GM12878 (cell line): ENCODE data around the gene AKT3. TPM values are rescaled to one million over a fixed set of nuclear protein-coding genes. Genes with fewer than 3 reads are reported as not detected.

Source experiments
- ATAC-seq: fragments of 200-7000 bp; cut with Tn5 transposase; 3 replicates; pipeline ENCODE4 v1.9.1; 2020; ENCODE audit warnings: mild to moderate bottlenecking, moderate library complexity
- BruUV-seq: library from RNA; stranded (reverse); fragments of 400-500 nt; replicated peaks from 2 replicates; lab custom pipeline; 2021; lab: Mats Ljungman, UMichigan
- CTCF ChIA-PET: fragments of 300-600 bp; sonication (Branson Sonifier 250); formaldehyde crosslinking; extraction: SDS; loops from one replicate; lab custom pipeline; 2021; ENCODE audit warnings: inconsistent platforms; lab: Yijun Ruan, JAX
- POLR2A ChIA-PET: fragments of 350-600 bp; formaldehyde crosslinking; extraction: SDS; loops from one replicate; lab custom pipeline; 2021; ENCODE audit warnings: inconsistent platforms; lab: Charles Lee
- RAD21 ChIA-PET: fragments of 300-600 bp; sonication (Branson Sonifier 250); formaldehyde crosslinking; loops from one replicate; lab custom pipeline; 2023; ENCODE audit warnings: antibody characterized with exemption; ENCODE audit not compliant: unreplicated experiment; lab: Charles Lee
- SMC1A ChIA-PET: fragments of 300-600 bp; sonication (Branson Sonifier 250); formaldehyde crosslinking; loops from one replicate; lab custom pipeline; 2023; ENCODE audit not compliant: unreplicated experiment, uncharacterized antibody; lab: Charles Lee
- DNase-seq: peaks from one replicate; pipeline ENCODE4 v3.0.0-alpha.2; 2011; ENCODE audit warnings: low read depth, low spot score
- FAIRE-seq: peaks from 3 replicates; lab custom pipeline; 2011; peaks lifted over from hg19 to GRCh38; lab: Jason Lieb, UNC
- H2AFZ ChIP-seq: 2 replicates; pipeline ENCODE4 v1.6.0; 2011; ENCODE audit warnings: low read depth, low read length, control low read depth; ENCODE audit not compliant: control insufficient read depth
- H3K27ac ChIP-seq: 2 replicates; pipeline ENCODE4 v1.5.1; 2011; ENCODE audit warnings: control low read depth; ENCODE audit not compliant: control insufficient read depth, insufficient read depth
- H3K27me3 ChIP-seq, 2 experiments: replicated peaks in 1 of 2; 2 replicates each; pipeline versions ENCODE4 v1.6.0 to v1.6.1; 2011; ENCODE audit warnings: low read length in 1 of 2; ENCODE audit not compliant: control insufficient read depth in 2 of 2, insufficient read depth in 2 of 2
- H3K36me3 ChIP-seq, 2 experiments: 2 replicates each; pipeline ENCODE4 v1.5.1; 2011; ENCODE audit warnings: low read length in 1 of 2; ENCODE audit not compliant: control insufficient read depth in 2 of 2, insufficient read depth in 2 of 2
- H3K4me1 ChIP-seq: 2 replicates; pipeline ENCODE4 v1.6.1; 2011; ENCODE audit warnings: mild to moderate bottlenecking, low read length, moderate library complexity, mixed read lengths; ENCODE audit not compliant: control insufficient read depth, insufficient read depth
- H3K4me2 ChIP-seq: 2 replicates; pipeline ENCODE4 v1.6.0; 2011; ENCODE audit warnings: control low read depth; ENCODE audit not compliant: control insufficient read depth, insufficient read depth
- H3K4me3 ChIP-seq: fragments of 200-600 bp; sonication (generic); 2 replicates; pipeline ENCODE4 v1.5.1; 2016
- H3K79me2 ChIP-seq: 2 replicates; pipeline ENCODE4 v1.6.0; 2011; ENCODE audit warnings: low read length; ENCODE audit not compliant: control insufficient read depth, insufficient read depth
- H3K9ac ChIP-seq: 2 replicates; pipeline ENCODE4 v1.8.0; 2011; ENCODE audit warnings: low read length, control low read depth, mixed read lengths; ENCODE audit not compliant: control insufficient read depth, insufficient read depth
- H3K9me3 ChIP-seq: replicated peaks from 3 replicates; pipeline ENCODE4 v1.5.1; 2011; ENCODE audit warnings: mild to moderate bottlenecking, low read length; ENCODE audit not compliant: control insufficient read depth, insufficient read depth
- H4K20me1 ChIP-seq: 2 replicates; pipeline ENCODE4 v1.6.0; 2011; ENCODE audit not compliant: control insufficient read depth, insufficient read depth
- ATF2 ChIP-seq: IDR thresholded peaks from 2 replicates; pipeline ENCODE4 v1.6.1; 2012; ENCODE audit warnings: low read length, inconsistent platforms
- ATF3 ChIP-seq: IDR thresholded peaks from 2 replicates; pipeline ENCODE4 v1.6.1; 2011; ENCODE audit warnings: low read depth, mild to moderate bottlenecking, low read length, moderate library complexity, borderline replicate concordance; ENCODE audit errors: extremely low read depth
- BMI1 ChIP-seq: fragments of 450-650 bp; IDR thresholded peaks from 2 replicates; pipeline ENCODE4 v1.6.1; 2016; ENCODE audit warnings: mild to moderate bottlenecking, moderate library complexity, borderline replicate concordance
- CUX1 ChIP-seq: IDR thresholded peaks from 2 replicates; pipeline ENCODE4 v1.6.1; 2012; ENCODE audit warnings: improper control_type of control experiment, low read depth, low read length; ENCODE audit not compliant: insufficient replicate concordance
- ETV6 ChIP-seq, 2 experiments: fragments of 450-650 bp in 1 of 2; IDR thresholded peaks in 1 of 2; conservative IDR thresholded peaks in 1 of 2; 2 replicates each; pipeline ENCODE4 v1.6.1; 2014; ENCODE audit warnings: antibody characterized with exemption in 1 of 2, borderline replicate concordance in 1 of 2, low read depth in 1 of 2, mild to moderate bottlenecking in 1 of 2, moderate library complexity in 1 of 2
- FOXM1 ChIP-seq: IDR thresholded peaks from 2 replicates; pipeline ENCODE4 v1.6.1; 2012; ENCODE audit warnings: low read depth, mild to moderate bottlenecking, inconsistent platforms, low read length, moderate library complexity
- SMARCA5 ChIP-seq: fragments of 450-650 bp; IDR thresholded peaks from 2 replicates; pipeline ENCODE4 v1.6.1; 2017; ENCODE audit warnings: mild to moderate bottlenecking
- WGBS: methylation state at CpG from one replicate; pipeline ENCODE4 v1.1.6; 2016; ENCODE audit warnings: low lambda C conversion rate; ENCODE audit not compliant: insufficient replicate concordance, insufficient coverage; ENCODE audit errors: missing lambda C conversion rate; 5-methylcytosine and 5-hydroxymethylcytosine counted together
- in situ Hi-C: fragments of 300-500 bp; cut with MboI; formaldehyde crosslinking; loops from 9 replicates; pipeline ENCODE4 v1.14.3; 2018; ENCODE audit warnings: mixed read lengths
- intact Hi-C: fragments of 100-400 bp; cut with micrococcal nuclease; formaldehyde crosslinking; loops from one replicate; pipeline ENCODE4 v1.14.2; 2022; ENCODE audit not compliant: unreplicated experiment
- polyA plus RNA-seq, 11 experiments: library from polyadenylated mRNA; depleted of rRNA in 4 of 11; unstranded in 6 of 11; stranded (reverse) in 5 of 11; fragments of >200 nt; fragmentation: Nextera tagmentation in 4 of 11; fragmentation: Illumina TruSeq in 1 of 11; extraction: Ambion mirVana in 4 of 11; extraction: Trizol in 1 of 11; gene quantifications; 1 replicate in 1 of 11; 2 replicates in 10 of 11; pipeline versions ENCODE4 v1.2.1 to v1.2.3, GENCODE V29; 2011 to 2016; ENCODE audit warnings: inconsistent platforms in 2 of 11, missing spikeins in 2 of 11, low read depth in 1 of 11
- total RNA-seq, 4 experiments: library from RNA; depleted of rRNA in 3 of 4; stranded (reverse); fragments of >200 nt in 3 of 4; fragmentation: Illumina TruSeq in 1 of 4; extraction: Trizol in 1 of 4; gene quantifications; 2 replicates each; pipeline versions ENCODE4 v1.2.1 to v1.2.3, GENCODE V29; 2013 to 2021

AKT3 gene
- total and polyA plus RNA-seq, 10 of the 15 experiments (the other 5 are each of a cell fraction or from before 2014, with no cell fraction given): 0.03 to 0.56 (median 0.19) TPM

GRCh38 chr1:243726806-243727502 is 123.1 kb downstream of the AKT3 start:
- H3K79me2 ChIP-seq: no peaks in the 10 kb centered on the region
- H4K20me1 ChIP-seq: no peaks in the 10 kb centered on the region
- H3K9me3 ChIP-seq: peaks cover 9% of the 10 kb centered on the region; the same call in 2 of the 3 replicates
- H3K4me1 ChIP-seq: peaks cover 41% of the 10 kb centered on the region
- DNase-seq (no peak), ATAC-seq (peak; percentile 48), FAIRE-seq (peak; percentile 57)
- H3K27ac ChIP-seq: peak overlapping the region; percentile 74
- no peaks in the 10 kb centered on the region for H3K36me3 ChIP-seq
- H2AFZ ChIP-seq: no peak overlapping the region; the same call in 1 of the 2 replicates
- BruUV-seq: no TSS peak
- H3K9ac ChIP-seq: no peak overlapping the region
- SMC1A ChIA-PET: interaction anchor here (0.6 to 3.8 kb wide), 7 partner anchors 9 to 598 kb away, joined by 3 to 25 read pairs (median 3); no protein-coding TSS in a partner anchor
- RAD21 ChIA-PET: interaction anchor here (1.0 to 1.9 kb wide), 5 partner anchors 11 to 120 kb away, joined by 3 to 5 read pairs (median 4); no protein-coding TSS in a partner anchor
- 0% methylated on average over 2 of the region's 2 CpGs for WGBS
- H3K4me3 ChIP-seq: no peak overlapping the region
- TF ChIP-seq BMI1: no peak
- no peak for TF ChIP-seq ETV6 (conservative IDR thresholded peaks at IDR 0.05 in 1 of 2, IDR thresholded peaks at IDR 0.05 in 1 of 2; ENCODE audit: borderline replicate concordance in 1 of 2, low read depth in 1 of 2)
- TF ChIP-seq FOXM1: 0 out of 2 replicates have a peak, but pooled peaks have one; percentile 6
- no peak; the same call in 1 of the 2 replicates for TF ChIP-seq ATF2
- peak; percentile 93 for TF ChIP-seq SMARCA5
- TF ChIP-seq CUX1: peak; percentile 21
- TF ChIP-seq ATF3: no peak
- no peaks in the 10 kb centered on the region for H3K27me3 ChIP-seq
- CTCF ChIA-PET: interaction anchor here (0.6 to 1.7 kb wide), 8 partner anchors 13 to 572 kb away, joined by 3 read pairs; no protein-coding TSS in a partner anchor
- intact Hi-C loops: loop anchor here (5.0 to 10.0 kb wide), 3 partner anchors 140 to 728 kb away; partner anchors contain the start of gene ADSS2
- peak overlapping the region; percentile 68 for H3K4me2 ChIP-seq
- POLR2A ChIA-PET: no interaction called here
- in situ Hi-C loops: no loop called here
